ENCODE measurements around the gene MSS51.

GRCh38 chr10:73413108-73413527 is 20.2 kb downstream of the MSS51 start:
- no peak for TF ChIP-seq CTCF (IDR thresholded peaks at IDR 0.05)
- TF ChIP-seq POLR2A (IDR thresholded peaks at IDR 0.05), result no peak
- TF ChIP-seq POLR2AphosphoS5 (IDR thresholded peaks at IDR 0.05), result no peak

All from breast epithelium (tissue), 3 donors.